Osteoblast (primary cell): ENCODE measurements around the gene ENDOV. TPM values are rescaled to one million over a fixed set of nuclear protein-coding genes. Genes with fewer than 3 reads are reported as not detected.

Experiments
- DNase-seq: peaks from one replicate; pipeline ENCODE4 v3.0.0; 2011; ENCODE audit warnings: low spot score, mixed read lengths; ENCODE audit not compliant: insufficient read length; ENCODE audit errors: missing footprints
- H2AFZ ChIP-seq: 2 replicates; pipeline ENCODE4 v1.6.0; 2011; ENCODE audit warnings: mild to moderate bottlenecking, low read length
- H3K27ac ChIP-seq: 2 replicates; pipeline ENCODE4 v1.5.1; 2011; ENCODE audit warnings: mild to moderate bottlenecking, low read depth, low read length, moderate library complexity
- H3K27me3 ChIP-seq: 2 replicates; pipeline ENCODE4 v1.6.0; 2012; ENCODE audit warnings: mild to moderate bottlenecking, control low read depth, inconsistent platforms, low read length, moderate library complexity; ENCODE audit not compliant: insufficient read depth
- H3K36me3 ChIP-seq: 2 replicates; pipeline ENCODE4 v1.5.1; 2011; ENCODE audit warnings: mild to moderate bottlenecking, low read length, control low read depth, moderate library complexity; ENCODE audit not compliant: insufficient read depth
- H3K4me1 ChIP-seq: 2 replicates; pipeline ENCODE4 v1.5.1; 2011; ENCODE audit warnings: mild to moderate bottlenecking, low read length, control low read depth, moderate library complexity; ENCODE audit not compliant: insufficient read depth
- H3K4me2 ChIP-seq: 2 replicates; pipeline ENCODE4 v1.6.0; 2011; ENCODE audit warnings: mild to moderate bottlenecking, low read length; ENCODE audit not compliant: insufficient read depth
- H3K4me3 ChIP-seq: fragments of 200-600 bp; sonication (generic); 3 replicates; pipeline ENCODE4 v1.5.1; 2012; ENCODE audit warnings: mild to moderate bottlenecking, low read length, inconsistent platforms; ENCODE audit not compliant: insufficient read depth
- H3K79me2 ChIP-seq: 2 replicates; pipeline ENCODE4 v1.6.0; 2012; ENCODE audit warnings: mild to moderate bottlenecking, low read length, control low read depth, inconsistent platforms; ENCODE audit not compliant: insufficient read depth
- H3K9me3 ChIP-seq: 2 replicates; pipeline ENCODE4 v1.5.1; 2011; ENCODE audit warnings: low read depth, low read length, control low read depth
- H4K20me1 ChIP-seq: 2 replicates; pipeline ENCODE4 v1.6.0; 2012; ENCODE audit warnings: mild to moderate bottlenecking, low read length, control low read depth; ENCODE audit not compliant: insufficient read depth
- total RNA-seq: library from RNA; depleted of rRNA; stranded (reverse); fragments of >200 nt; gene quantifications from 2 replicates; pipeline ENCODE4 v1.2.3, GENCODE V29; 2012
- TF ChIP-seq, protein P1 (sequence below): IDR thresholded peaks from 2 replicates; pipeline ENCODE4 v1.5.1; 2011; ENCODE audit warnings: mild to moderate bottlenecking, low read depth, low read length, moderate library complexity; ENCODE audit errors: extremely low read depth

Gene ENDOV
- total RNA-seq, 1 donor: 19.5 TPM

DNA sequence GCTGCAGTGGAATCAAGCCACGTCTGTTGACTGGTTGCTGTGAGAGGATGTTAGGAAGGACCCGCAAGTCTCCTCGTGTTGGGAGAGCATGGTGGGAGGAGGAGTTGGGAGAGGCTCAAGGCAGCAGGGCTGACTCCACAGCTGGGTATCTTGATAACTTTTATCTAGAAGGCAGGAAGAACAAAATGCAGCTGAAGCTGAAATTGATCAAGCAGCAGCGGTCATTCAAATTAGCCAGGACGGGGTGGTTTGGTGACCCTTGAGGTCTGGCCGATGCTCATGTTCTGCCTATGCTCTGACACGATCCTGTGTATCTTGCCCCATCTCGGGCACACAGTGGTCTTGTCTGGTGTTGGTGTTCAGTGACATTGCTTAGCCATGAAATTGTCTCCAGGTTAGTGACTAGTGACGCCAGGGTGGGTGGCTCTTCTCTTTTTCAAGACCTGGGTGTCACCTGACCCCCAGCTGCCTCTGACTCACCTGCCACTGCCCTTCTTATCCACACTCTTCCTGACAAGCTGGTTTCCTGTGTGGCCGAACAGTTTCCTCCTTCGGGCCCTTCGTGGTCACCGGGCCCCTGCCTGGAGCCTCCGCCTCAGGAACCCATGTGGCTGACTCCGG, 42.4 kb downstream of the ENDOV start:
- H3K79me2 ChIP-seq: no peaks in the 10 kb centered on the region
- peak; percentile 78 for DNase-seq
- H3K9me3 ChIP-seq: no peaks in the 10 kb centered on the region
- TF ChIP-seq, protein P1, sequence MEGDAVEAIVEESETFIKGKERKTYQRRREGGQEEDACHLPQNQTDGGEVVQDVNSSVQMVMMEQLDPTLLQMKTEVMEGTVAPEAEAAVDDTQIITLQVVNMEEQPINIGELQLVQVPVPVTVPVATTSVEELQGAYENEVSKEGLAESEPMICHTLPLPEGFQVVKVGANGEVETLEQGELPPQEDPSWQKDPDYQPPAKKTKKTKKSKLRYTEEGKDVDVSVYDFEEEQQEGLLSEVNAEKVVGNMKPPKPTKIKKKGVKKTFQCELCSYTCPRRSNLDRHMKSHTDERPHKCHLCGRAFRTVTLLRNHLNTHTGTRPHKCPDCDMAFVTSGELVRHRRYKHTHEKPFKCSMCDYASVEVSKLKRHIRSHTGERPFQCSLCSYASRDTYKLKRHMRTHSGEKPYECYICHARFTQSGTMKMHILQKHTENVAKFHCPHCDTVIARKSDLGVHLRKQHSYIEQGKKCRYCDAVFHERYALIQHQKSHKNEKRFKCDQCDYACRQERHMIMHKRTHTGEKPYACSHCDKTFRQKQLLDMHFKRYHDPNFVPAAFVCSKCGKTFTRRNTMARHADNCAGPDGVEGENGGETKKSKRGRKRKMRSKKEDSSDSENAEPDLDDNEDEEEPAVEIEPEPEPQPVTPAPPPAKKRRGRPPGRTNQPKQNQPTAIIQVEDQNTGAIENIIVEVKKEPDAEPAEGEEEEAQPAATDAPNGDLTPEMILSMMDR: no peak
- H3K27me3 ChIP-seq: peaks cover 27% of the 10 kb centered on the region
- H3K4me2 ChIP-seq: no peak overlapping the region
- no peaks in the 10 kb centered on the region for H3K36me3 ChIP-seq
- H3K27ac ChIP-seq: no peak overlapping the region
- H3K4me1 ChIP-seq: peaks cover 13% of the 10 kb centered on the region
- H2AFZ ChIP-seq: no peak overlapping the region
- no peak overlapping the region for H3K4me3 ChIP-seq
- no peaks in the 10 kb centered on the region for H4K20me1 ChIP-seq

DNA sequence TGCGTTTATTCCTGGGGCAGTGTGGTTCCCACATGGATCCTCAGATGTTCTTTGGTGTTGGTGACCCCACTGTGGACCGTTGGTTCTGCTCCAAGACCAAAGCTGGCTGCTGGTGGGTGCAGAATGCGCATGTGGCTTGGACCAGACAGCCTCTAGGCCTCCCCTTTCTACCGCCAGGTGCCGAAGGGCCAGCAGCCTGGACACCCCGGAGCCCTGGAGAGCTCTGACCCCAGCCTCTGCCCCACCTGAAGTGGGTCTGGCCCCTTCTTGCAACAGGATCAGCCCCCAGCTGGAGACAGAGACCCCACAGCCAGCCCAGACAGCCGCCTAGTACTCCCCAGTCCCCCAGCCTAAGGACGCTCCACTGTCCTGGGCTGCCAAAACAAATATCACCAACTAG, 43.0 kb downstream of the ENDOV start:
- Histone ChIP-seq H3K4me3 (no peak overlapping the region), H3K27ac (no peak overlapping the region), H3K4me1 (peaks cover 13% of the 10 kb centered on the region), H3K4me2 (no peak overlapping the region), H3K9me3 (no peaks in the 10 kb centered on the region), H2AFZ (no peak overlapping the region), H3K79me2 (no peaks in the 10 kb centered on the region), H3K36me3 (no peaks in the 10 kb centered on the region), H4K20me1 (no peaks in the 10 kb centered on the region), H3K27me3 (peaks cover 27% of the 10 kb centered on the region)
- TF ChIP-seq, protein P1: no peak
- no peak for DNase-seq

DNA sequence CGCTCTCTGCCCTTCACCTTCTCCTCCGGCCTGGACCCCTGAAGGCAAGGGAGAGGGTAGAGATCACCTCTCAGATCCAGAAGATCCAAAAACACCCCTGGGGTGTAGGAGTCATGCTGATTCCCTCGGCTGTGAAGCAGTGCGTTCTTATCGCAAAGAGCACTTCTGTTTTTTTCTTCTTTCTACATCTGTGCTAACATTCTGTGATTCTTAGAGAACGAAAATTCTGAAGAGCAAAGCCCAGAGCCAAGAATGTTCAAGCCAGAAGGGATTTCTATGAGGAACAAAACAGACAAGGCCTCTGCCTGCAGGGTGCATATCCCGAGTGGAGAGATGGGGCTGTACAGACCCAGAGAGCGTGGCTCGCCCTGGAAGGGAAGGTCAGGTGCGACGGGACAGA, 44.3 kb downstream of the ENDOV start:
- no peaks in the 10 kb centered on the region for H3K36me3 ChIP-seq
- no peaks in the 10 kb centered on the region for H3K9me3 ChIP-seq
- H2AFZ ChIP-seq: no peak overlapping the region
- no peak overlapping the region for H3K4me2 ChIP-seq
- TF ChIP-seq, protein P1: no peak
- peaks cover 8% of the 10 kb centered on the region for H3K4me1 ChIP-seq
- no peaks in the 10 kb centered on the region for H3K79me2 ChIP-seq
- no peak overlapping the region for H3K4me3 ChIP-seq
- no peak overlapping the region for H3K27ac ChIP-seq
- no peak for DNase-seq
- H3K27me3 ChIP-seq: peaks cover 27% of the 10 kb centered on the region
- H4K20me1 ChIP-seq: no peaks in the 10 kb centered on the region

DNA sequence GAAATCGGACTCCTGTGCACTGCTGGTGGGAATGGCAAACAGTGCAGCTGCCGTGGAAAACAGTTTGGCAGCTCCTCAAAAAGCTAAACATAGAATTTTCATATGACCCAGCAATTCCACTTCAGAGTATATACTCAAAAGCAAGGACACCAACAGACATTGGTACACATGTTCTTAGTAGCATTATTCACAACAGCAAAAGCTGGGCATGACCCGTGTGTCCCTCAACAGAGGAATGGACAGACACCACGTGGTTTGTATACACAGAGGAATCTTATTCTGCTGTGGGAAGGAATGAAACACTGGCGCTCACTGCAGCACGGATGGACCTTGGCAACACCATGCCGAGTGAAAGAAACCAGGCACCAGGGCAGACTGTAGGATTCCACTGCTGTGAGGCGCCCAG, 45.5 kb downstream of the ENDOV start:
- peak overlapping the region; percentile 2 for H2AFZ ChIP-seq
- TF ChIP-seq, protein P1: no peak
- no peak overlapping the region for H3K27ac ChIP-seq
- no peak overlapping the region for H3K4me2 ChIP-seq
- H3K4me3 ChIP-seq: no peak overlapping the region
- peaks cover 27% of the 10 kb centered on the region for H3K27me3 ChIP-seq
- no peaks in the 10 kb centered on the region for H3K36me3 ChIP-seq
- no peaks in the 10 kb centered on the region for H4K20me1 ChIP-seq
- H3K4me1 ChIP-seq: peaks cover 5% of the 10 kb centered on the region
- DNase-seq: no peak
- H3K79me2 ChIP-seq: no peaks in the 10 kb centered on the region
- no peaks in the 10 kb centered on the region for H3K9me3 ChIP-seq
